ENCODE data around the gene ILF2. TPM values are rescaled to one million over a fixed set of nuclear protein-coding genes. Genes with fewer than 3 reads are reported as not detected.
"Not testable (repeated sequence)": the region's sequence is repeated elsewhere in the genome, so short reads cannot be mapped to it uniquely, and the experiment has no call there.

Gene ILF2
- polyA plus RNA-seq: 100 to 1,000 TPM in 2 of 4 donors, 10 to 100 TPM in 2; 58.1 to 145 (median 109) TPM
- long read RNA-seq, donor 1: 0 reads
- long read RNA-seq, donor 2, transcript ILF2-201 (14 exons, 1,659 nt): major isoform, 21 of 21 reads
- long read RNA-seq, donor 2, partial matches to known transcripts: 0 of 21 reads
- long read RNA-seq, donor 2, other reads (novel, unspliced or antisense): 0 of 21 reads
- long read RNA-seq, donor 3, transcript ILF2-201 (14 exons, 1,659 nt): major isoform, 18 of 104 reads
- long read RNA-seq, donor 3, partial matches to known transcripts: 72 of 104 reads
- long read RNA-seq, donor 3, other reads (novel, unspliced or antisense): 14 of 104 reads
- long read RNA-seq, donor 4, partial matches to known transcripts: 0 of 4 reads
- long read RNA-seq, donor 4, other reads (novel, unspliced or antisense): 0 of 4 reads
- long read RNA-seq, donor 5, partial matches to known transcripts: 0 of 4 reads
- long read RNA-seq, donor 5, other reads (novel, unspliced or antisense): 0 of 4 reads
- long read RNA-seq, donor 6, transcript ILF2-201 (14 exons, 1,659 nt): major isoform, 12 of 57 reads
- long read RNA-seq, donor 6, partial matches to known transcripts: 45 of 57 reads
- long read RNA-seq, donor 6, other reads (novel, unspliced or antisense): 0 of 57 reads
- long read RNA-seq, donor 7: 0 reads
- long read RNA-seq, donor 8, partial matches to known transcripts: 0 of 4 reads
- long read RNA-seq, donor 8, other reads (novel, unspliced or antisense): 0 of 4 reads
- long read RNA-seq, donor 9, transcript ILF2-201 (14 exons, 1,659 nt): major isoform, 7 of 12 reads
- long read RNA-seq, donor 9, partial matches to known transcripts: 5 of 12 reads
- long read RNA-seq, donor 9, other reads (novel, unspliced or antisense): 0 of 12 reads
- long read RNA-seq, donor 10, transcript ILF2-201 (14 exons, 1,659 nt): major isoform, 50 of 101 reads
- long read RNA-seq, donor 10, partial matches to known transcripts: 49 of 101 reads
- long read RNA-seq, donor 10, other reads (novel, unspliced or antisense): 0 of 101 reads

DNA sequence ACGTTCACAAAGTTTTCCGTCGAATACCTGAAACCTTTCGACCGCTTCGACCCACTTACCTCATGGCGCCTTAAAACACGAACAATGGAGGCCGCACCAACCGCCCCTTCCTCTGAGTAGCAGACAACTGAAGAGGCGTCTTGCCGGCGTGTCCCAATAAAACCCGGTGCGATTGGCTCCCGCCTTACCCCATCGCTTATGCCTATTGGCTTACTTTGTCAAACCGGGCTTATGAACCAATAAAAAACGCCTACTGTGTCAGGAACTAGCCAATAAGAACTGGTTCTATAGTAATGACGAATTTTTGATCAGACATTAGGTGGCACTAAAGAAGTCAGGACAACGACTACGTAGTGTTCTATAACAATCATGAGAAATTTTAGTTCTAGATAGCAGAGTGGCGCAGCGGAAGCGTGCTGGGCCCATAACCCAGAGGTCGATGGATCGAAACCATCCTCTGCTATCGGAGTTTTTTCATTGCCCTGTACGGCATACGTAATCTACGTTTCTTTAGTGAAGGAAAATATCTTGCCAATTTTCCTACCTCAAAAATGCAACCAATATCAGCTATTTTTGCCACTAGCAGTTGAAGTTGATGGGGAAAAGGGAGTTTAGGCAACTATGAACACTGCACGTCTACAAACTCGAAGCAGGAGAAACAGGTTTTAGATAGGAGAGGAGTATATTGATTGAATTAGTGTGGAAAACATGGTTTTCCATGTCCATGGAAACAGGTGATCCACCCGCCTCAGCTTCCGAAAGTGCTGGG lies at the start of gene ILF2:
ILF2 (minus strand) TSS at position 135 of the 769 bp plus-strand sequence; CDS start at position 64, 71 bp downstream.
- DNase-seq: peak; percentile 99
- Histone ChIP-seq H3K27ac (ENCODE audit: low read depth in 1 of 3, low read length in 2 of 3) (peak within 1 kb of the TSS; percentile 66 to 98 (median 91)), H3K36me3 (ENCODE audit: control insufficient read depth in 3 of 3, insufficient read depth in 2 of 3, low read depth in 1 of 3, low read length in 3 of 3) (peaks cover 7 to 27% (median 8%) of the 10 kb centered on the region in 3 donors), H3K4me1 (ENCODE audit: control insufficient read depth in 3 of 3, insufficient read depth in 2 of 3, low read depth in 1 of 3, low read length in 2 of 3) (peaks cover 0 to 9% (median 3%) of the 10 kb centered on the region in 3 donors), H3K9me3 (ENCODE audit: control insufficient read depth in 2 of 2, insufficient read depth in 1 of 2, low read depth in 1 of 2, low read length in 1 of 2) (no peaks in the 10 kb centered on the region), H3K4me3 (ENCODE audit: low read depth in 1 of 3, low read length in 3 of 3) (peak within 1 kb of the TSS; percentile 76 to 85 (median 80)), H3K27me3 (ENCODE audit: control insufficient read depth in 3 of 3, insufficient read depth in 3 of 3, low read length in 3 of 3) (no peaks in the 10 kb centered on the region)
- 0% methylated on average over 35 of the region's 35 CpGs for WGBS, 3 donors
- FAIRE-seq: peak; percentile 87

DNA sequence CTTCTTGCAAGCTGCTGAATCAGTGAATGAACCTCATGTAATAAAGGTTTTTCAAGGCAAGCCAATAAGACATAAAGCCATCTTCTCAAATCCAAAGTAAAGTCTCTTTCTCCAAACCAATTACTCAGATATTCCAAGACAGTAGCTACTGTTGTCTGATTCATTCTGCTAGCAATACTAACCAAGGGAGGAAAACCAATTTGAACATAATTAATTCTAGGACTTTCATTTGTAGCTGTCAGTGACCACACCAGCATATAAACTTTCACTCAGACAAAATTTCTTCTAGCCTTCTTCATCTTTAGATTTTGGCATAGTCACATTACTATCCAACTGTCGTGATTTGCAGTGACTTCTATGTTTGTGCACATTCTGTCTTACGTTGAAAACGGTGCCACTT lies 46.5 kb upstream of the ILF2 start:
- DNase-seq: no peak
- H3K4me1 ChIP-seq (ENCODE audit: control insufficient read depth in 3 of 3, insufficient read depth in 2 of 3, low read depth in 1 of 3, low read length in 2 of 3): no peaks in the 10 kb centered on the region
- H3K36me3 ChIP-seq (ENCODE audit: control insufficient read depth in 3 of 3, insufficient read depth in 2 of 3, low read depth in 1 of 3, low read length in 3 of 3): no peaks in the 10 kb centered on the region
- H3K27me3 ChIP-seq (ENCODE audit: control insufficient read depth in 3 of 3, insufficient read depth in 3 of 3, low read length in 3 of 3): no peaks in the 10 kb centered on the region
- H3K9me3 ChIP-seq (ENCODE audit: control insufficient read depth in 2 of 2, insufficient read depth in 1 of 2, low read depth in 1 of 2, low read length in 1 of 2): no peaks in the 10 kb centered on the region
- no peak overlapping the region for H3K4me3 ChIP-seq (ENCODE audit: low read depth in 1 of 3, low read length in 3 of 3)
- no peak for FAIRE-seq
- 67 to 76% (median 74%) methylated on average over 3 of the region's 3 CpGs for WGBS, 3 donors
- H3K27ac ChIP-seq (ENCODE audit: low read depth in 1 of 3, low read length in 2 of 3): no peak overlapping the region

DNA sequence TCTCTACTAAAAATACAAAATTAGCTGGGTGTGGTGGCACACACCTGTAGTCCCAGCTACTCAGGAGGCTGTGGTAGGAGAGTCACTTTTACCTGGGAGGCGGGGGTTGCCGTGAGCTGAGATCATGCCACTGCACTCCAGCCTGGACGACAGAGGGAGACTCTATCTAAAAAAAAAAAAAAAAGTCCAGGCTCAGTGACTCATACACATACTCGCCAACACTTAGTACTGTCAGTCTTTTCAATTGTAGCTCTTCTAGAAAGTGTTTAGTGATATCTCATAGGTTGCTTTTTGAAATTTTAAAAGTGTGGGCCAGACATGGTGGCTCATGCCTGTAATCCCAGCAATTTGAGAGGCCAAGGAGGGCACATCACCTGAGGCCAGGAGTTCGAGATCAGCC lies 45.4 kb upstream of the ILF2 start:
- H3K4me3 ChIP-seq (ENCODE audit: low read depth in 1 of 3, low read length in 3 of 3); FAIRE-seq; H3K4me1 ChIP-seq (ENCODE audit: control insufficient read depth in 3 of 3, insufficient read depth in 2 of 3, low read depth in 1 of 3, low read length in 2 of 3); H3K27me3 ChIP-seq (ENCODE audit: control insufficient read depth in 3 of 3, insufficient read depth in 3 of 3, low read length in 3 of 3); DNase-seq; H3K27ac ChIP-seq (ENCODE audit: low read depth in 1 of 3, low read length in 2 of 3); H3K9me3 ChIP-seq (ENCODE audit: control insufficient read depth in 2 of 2, insufficient read depth in 1 of 2, low read depth in 1 of 2, low read length in 1 of 2); H3K36me3 ChIP-seq (ENCODE audit: control insufficient read depth in 3 of 3, insufficient read depth in 2 of 3, low read depth in 1 of 3, low read length in 3 of 3): not testable (repeated sequence)
- WGBS, 3 donors: 82 to 85% (median 83%) methylated on average over 5 of the region's 5 CpGs

DNA sequence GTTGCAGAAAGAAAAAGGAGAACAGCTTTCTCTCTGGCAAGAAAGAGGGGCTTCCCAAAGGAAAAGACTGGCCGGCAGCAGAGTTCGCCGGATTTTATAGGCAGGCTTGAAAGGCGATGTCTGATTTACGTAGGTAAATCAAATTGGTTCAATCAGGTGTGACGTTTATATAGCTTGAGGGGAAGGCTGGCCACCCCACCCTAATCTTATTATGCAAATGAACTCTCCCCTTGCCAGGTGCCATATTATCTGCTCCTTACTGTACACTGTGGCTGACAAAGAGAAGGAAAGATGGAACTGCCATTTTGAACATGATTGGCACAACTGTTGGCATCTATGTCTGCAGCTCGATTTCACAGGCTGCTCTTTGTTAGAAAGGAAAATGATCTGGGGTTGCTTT lies 40.2 kb upstream of the ILF2 start:
- Histone ChIP-seq H3K27ac (ENCODE audit: low read depth in 1 of 3, low read length in 2 of 3) (no peak overlapping the region), H3K9me3 (ENCODE audit: control insufficient read depth in 2 of 2, insufficient read depth in 1 of 2, low read depth in 1 of 2, low read length in 1 of 2) (no peaks in the 10 kb centered on the region), H3K4me3 (ENCODE audit: low read depth in 1 of 3, low read length in 3 of 3) (no peak overlapping the region), H3K27me3 (ENCODE audit: control insufficient read depth in 3 of 3, insufficient read depth in 3 of 3, low read length in 3 of 3) (no peaks in the 10 kb centered on the region), H3K4me1 (ENCODE audit: control insufficient read depth in 3 of 3, insufficient read depth in 2 of 3, low read depth in 1 of 3, low read length in 2 of 3) (no peaks in the 10 kb centered on the region), H3K36me3 (ENCODE audit: control insufficient read depth in 3 of 3, insufficient read depth in 2 of 3, low read depth in 1 of 3, low read length in 3 of 3) (no peaks in the 10 kb centered on the region)
- 47 to 69% (median 59%) methylated on average over 7 of the region's 7 CpGs for WGBS, 3 donors
- no peak for DNase-seq
- FAIRE-seq: no peak

DNA sequence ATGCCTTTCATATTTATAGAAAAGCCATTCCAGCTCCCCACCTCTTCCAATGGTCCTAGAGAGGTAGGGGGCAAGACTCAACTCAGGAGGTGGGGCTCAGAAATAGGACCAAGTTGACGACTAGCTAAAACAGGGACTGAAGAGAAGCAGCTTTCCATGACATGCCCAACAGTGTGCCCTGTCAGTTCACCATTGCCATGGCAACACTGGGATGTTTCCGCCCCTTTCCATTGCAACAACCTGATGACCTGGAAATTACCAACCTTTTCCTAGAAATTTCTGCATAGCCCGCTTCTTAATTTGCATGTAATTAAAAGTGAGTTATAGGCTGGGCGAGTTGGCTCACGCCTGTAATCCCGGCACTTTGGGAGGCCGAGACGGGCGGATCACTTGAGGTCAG lies 34.7 kb upstream of the ILF2 start:
- 88 to 92% (median 90%) methylated on average over 9 of the region's 9 CpGs for WGBS, 3 donors
- FAIRE-seq: no peak
- no peaks in the 10 kb centered on the region for H3K36me3 ChIP-seq (ENCODE audit: control insufficient read depth in 3 of 3, insufficient read depth in 2 of 3, low read depth in 1 of 3, low read length in 3 of 3)

DNA sequence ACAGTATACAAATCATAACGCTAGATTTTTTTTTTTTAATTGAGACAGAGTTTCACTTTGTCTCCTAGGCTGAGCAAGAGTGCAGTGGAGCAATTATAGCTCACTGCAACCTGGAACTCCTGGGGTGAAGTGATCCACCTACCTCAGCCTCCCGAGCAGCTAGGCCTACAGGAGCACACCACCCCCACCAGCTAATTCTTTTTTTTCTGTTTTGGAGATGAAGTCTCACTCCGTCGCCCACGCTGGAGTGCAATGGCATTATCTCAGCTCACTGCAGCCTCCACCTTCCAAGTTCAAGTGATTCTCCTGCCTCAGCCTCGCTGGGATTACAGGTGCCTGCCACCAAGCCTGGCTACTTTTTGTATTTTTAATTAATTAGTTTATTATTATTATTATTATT lies 29.0 kb upstream of the ILF2 start:
- Histone ChIP-seq H3K4me1 (ENCODE audit: control insufficient read depth in 3 of 3, insufficient read depth in 2 of 3, low read depth in 1 of 3, low read length in 2 of 3) (peaks cover 0 to 4% (median 0%) of the 10 kb centered on the region in 3 donors), H3K27ac (ENCODE audit: low read depth in 1 of 3, low read length in 2 of 3) (no peak overlapping the region), H3K27me3 (ENCODE audit: control insufficient read depth in 3 of 3, insufficient read depth in 3 of 3, low read length in 3 of 3) (no peaks in the 10 kb centered on the region), H3K36me3 (ENCODE audit: control insufficient read depth in 3 of 3, insufficient read depth in 2 of 3, low read depth in 1 of 3, low read length in 3 of 3) (no peaks in the 10 kb centered on the region), H3K9me3 (ENCODE audit: control insufficient read depth in 2 of 2, insufficient read depth in 1 of 2, low read depth in 1 of 2, low read length in 1 of 2) (no peaks in the 10 kb centered on the region), H3K4me3 (ENCODE audit: low read depth in 1 of 3, low read length in 3 of 3) (no peak overlapping the region)
- FAIRE-seq (no peak), DNase-seq (no peak)
- 81 to 89% (median 82%) methylated on average over 6 of the region's 6 CpGs for WGBS, 3 donors

More for the DNA sequence above, 34.7 kb upstream of the ILF2 start:
- Histone ChIP-seq H3K9me3 (ENCODE audit: control insufficient read depth in 2 of 2, insufficient read depth in 1 of 2, low read depth in 1 of 2, low read length in 1 of 2) (no peaks in the 10 kb centered on the region), H3K27me3 (ENCODE audit: control insufficient read depth in 3 of 3, insufficient read depth in 3 of 3, low read length in 3 of 3) (no peaks in the 10 kb centered on the region), H3K27ac (ENCODE audit: low read depth in 1 of 3, low read length in 2 of 3) (no peak overlapping the region), H3K4me1 (ENCODE audit: control insufficient read depth in 3 of 3, insufficient read depth in 2 of 3, low read depth in 1 of 3, low read length in 2 of 3) (no peaks in the 10 kb centered on the region), H3K4me3 (ENCODE audit: low read depth in 1 of 3, low read length in 3 of 3) (no peak overlapping the region)
- DNase-seq: no peak

DNA sequence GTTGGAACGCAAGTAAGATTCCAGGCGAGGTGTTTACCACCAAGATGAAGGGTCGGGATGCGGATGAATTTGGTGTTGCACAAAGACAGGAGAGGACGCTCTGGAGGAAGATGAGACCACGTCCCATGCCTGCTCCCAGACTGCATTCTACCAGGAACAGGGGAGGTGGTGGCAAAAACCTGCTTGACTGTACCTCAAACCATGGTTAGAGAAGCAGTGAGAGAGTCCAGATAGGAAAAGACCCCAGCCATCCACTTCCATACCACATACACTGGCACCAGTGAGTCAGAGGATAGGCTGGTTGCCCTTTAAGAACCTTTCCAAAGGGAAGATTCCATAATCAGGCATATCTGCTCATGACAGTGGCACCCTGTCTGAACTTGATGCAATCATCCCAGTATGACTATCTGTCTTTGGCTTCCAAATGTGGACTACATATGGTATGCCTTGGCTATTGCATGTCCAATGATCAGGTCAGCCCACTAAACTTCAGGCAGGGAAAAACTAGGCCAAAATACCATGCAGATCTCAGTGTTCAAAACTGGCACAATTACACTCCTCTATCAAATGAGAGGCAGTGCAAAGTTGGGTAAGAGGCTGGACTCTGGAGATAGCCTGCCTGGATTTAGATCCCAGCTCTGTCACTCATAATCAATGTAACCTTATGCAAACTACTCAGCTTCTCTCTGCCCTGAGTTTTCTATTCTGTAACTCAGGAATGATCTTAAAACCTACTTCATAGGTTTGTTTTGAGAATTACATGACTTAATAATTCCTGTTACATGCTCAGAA lies 28.3 kb upstream of the ILF2 start:
- no peak for FAIRE-seq
- Histone ChIP-seq H3K4me1 (ENCODE audit: control insufficient read depth in 3 of 3, insufficient read depth in 2 of 3, low read depth in 1 of 3, low read length in 2 of 3) (peaks cover 0 to 4% (median 0%) of the 10 kb centered on the region in 3 donors), H3K36me3 (ENCODE audit: control insufficient read depth in 3 of 3, insufficient read depth in 2 of 3, low read depth in 1 of 3, low read length in 3 of 3) (no peaks in the 10 kb centered on the region), H3K27me3 (ENCODE audit: control insufficient read depth in 3 of 3, insufficient read depth in 3 of 3, low read length in 3 of 3) (no peaks in the 10 kb centered on the region), H3K27ac (ENCODE audit: low read depth in 1 of 3, low read length in 2 of 3) (peak overlapping the region in 2 of 3 donors; percentile 18 to 43), H3K4me3 (ENCODE audit: low read depth in 1 of 3, low read length in 3 of 3) (no peak overlapping the region), H3K9me3 (ENCODE audit: control insufficient read depth in 2 of 2, insufficient read depth in 1 of 2, low read depth in 1 of 2, low read length in 1 of 2) (no peaks in the 10 kb centered on the region)
- 91 to 95% (median 93%) methylated on average over 6 of the region's 6 CpGs for WGBS, 3 donors
- no peak for DNase-seq
